ENCODE results near the gene ABCC5. TPM values are rescaled to one million over a fixed set of nuclear protein-coding genes. Genes with fewer than 3 reads are reported as not detected.

Gene ABCC5
- total and polyA plus RNA-seq, 4 experiments from 2014 or later: 9.1 to 42.6 (median 27.3) TPM

- Mint-ChIP-seq H3K27ac (peak overlapping the region in 1 of 7 donors; percentile 29), H3K4me3 (no peak overlapping the region), H3K9me3 (no peaks in the 10 kb centered on the region), H3K4me1 (no peaks in the 10 kb centered on the region), H3K36me3 (peaks cover 36 to 37% of the 10 kb centered on the region in 2 donors), H3K27me3 (no peaks in the 10 kb centered on the region)
- Histone ChIP-seq H3K36me3 (ENCODE audit: insufficient read depth, low read length) (peaks cover 15% of the 10 kb centered on the region), H3K4me3 (ENCODE audit: low read length in 2 of 2) (no peak overlapping the region), H3K27ac (ENCODE audit: low read depth, low read length) (no peak overlapping the region), H3K27me3 (ENCODE audit: insufficient read depth, low read length) (no peaks in the 10 kb centered on the region), H3K9me3 (ENCODE audit: control insufficient read depth in 1 of 2, low read length in 2 of 2) (no peaks in the 10 kb centered on the region), H3K4me1 (ENCODE audit: insufficient read depth, low read length) (no peaks in the 10 kb centered on the region)
- POLR2A ChIA-PET (ENCODE audit: partially characterized antibody): no interaction called here
- intact Hi-C loops (cut with micrococcal nuclease): no loop called here
- CTCF ChIA-PET (ENCODE audit: partially characterized antibody): no interaction called here
- DNase-seq: no peak
Observed at GRCh38 chr3:183921096-183921495, 96.6 kb downstream of the ABCC5 start.

GRCh38 chr3:183920416-183920815 is 97.3 kb downstream of the ABCC5 start:
- no peak overlapping the region for H3K27ac ChIP-seq (ENCODE audit: low read depth, low read length)
- ChIA-PET POLR2A (ENCODE audit: partially characterized antibody) (no interaction called here), CTCF (ENCODE audit: partially characterized antibody) (no interaction called here)
- DNase-seq: no peak
- peaks cover 15% of the 10 kb centered on the region for H3K36me3 ChIP-seq (ENCODE audit: insufficient read depth, low read length)
- Mint-ChIP-seq H3K9me3 (no peaks in the 10 kb centered on the region), H3K36me3 (peaks cover 36% of the 10 kb centered on the region in 2 donors), H3K27me3 (no peaks in the 10 kb centered on the region), H3K4me1 (no peaks in the 10 kb centered on the region), H3K27ac (no peak overlapping the region), H3K4me3 (no peak overlapping the region)
- H3K4me3 ChIP-seq (ENCODE audit: low read length in 2 of 2): no peak overlapping the region
- intact Hi-C loops (cut with micrococcal nuclease): no loop called here
- no peaks in the 10 kb centered on the region for H3K9me3 ChIP-seq (ENCODE audit: control insufficient read depth in 1 of 2, low read length in 2 of 2)
- H3K27me3 ChIP-seq (ENCODE audit: insufficient read depth, low read length): no peaks in the 10 kb centered on the region
- no peaks in the 10 kb centered on the region for H3K4me1 ChIP-seq (ENCODE audit: insufficient read depth, low read length)

GRCh38 chr3:183918178-183918577 is 99.5 kb downstream of the ABCC5 start:
- DNase-seq: no peak
- Histone ChIP-seq H3K27me3 (ENCODE audit: insufficient read depth, low read length) (no peaks in the 10 kb centered on the region), H3K9me3 (ENCODE audit: control insufficient read depth in 1 of 2, low read length in 2 of 2) (no peaks in the 10 kb centered on the region), H3K4me1 (ENCODE audit: insufficient read depth, low read length) (no peaks in the 10 kb centered on the region), H3K36me3 (ENCODE audit: insufficient read depth, low read length) (peaks cover 4% of the 10 kb centered on the region), H3K27ac (ENCODE audit: low read depth, low read length) (no peak overlapping the region), H3K4me3 (ENCODE audit: low read length in 2 of 2) (no peak overlapping the region)
- POLR2A ChIA-PET (ENCODE audit: partially characterized antibody): no interaction called here
- H3K27ac Mint-ChIP-seq: no peak overlapping the region
- H3K36me3 Mint-ChIP-seq: peaks cover 22% of the 10 kb centered on the region in 2 donors
- H3K9me3 Mint-ChIP-seq: no peaks in the 10 kb centered on the region
- no peak overlapping the region for H3K4me3 Mint-ChIP-seq
- intact Hi-C loops (cut with micrococcal nuclease): no loop called here
- no peaks in the 10 kb centered on the region for H3K27me3 Mint-ChIP-seq
- CTCF ChIA-PET (ENCODE audit: partially characterized antibody): interaction anchor here (1.1 to 1.6 kb wide), 2 partner anchors 14 to 34 kb away, joined by 3 to 5 read pairs; partner anchors contain the start of gene PARL
- no peaks in the 10 kb centered on the region for H3K4me1 Mint-ChIP-seq

GRCh38 chr3:183917776-183918175 is 99.9 kb downstream of the ABCC5 start:
- H3K27ac ChIP-seq (ENCODE audit: low read depth, low read length): no peak overlapping the region
- H3K4me3 ChIP-seq (ENCODE audit: low read length in 2 of 2): no peak overlapping the region
- no peak for DNase-seq
- intact Hi-C loops (cut with micrococcal nuclease): no loop called here
- H3K9me3 ChIP-seq (ENCODE audit: control insufficient read depth in 1 of 2, low read length in 2 of 2): no peaks in the 10 kb centered on the region
- H3K9me3 Mint-ChIP-seq: no peaks in the 10 kb centered on the region
- H3K36me3 Mint-ChIP-seq: peaks cover 18 to 19% of the 10 kb centered on the region in 2 donors
- no peaks in the 10 kb centered on the region for H3K4me1 Mint-ChIP-seq
- H3K27ac Mint-ChIP-seq: no peak overlapping the region
- ChIA-PET CTCF (ENCODE audit: partially characterized antibody) (interaction anchor here (1.1 to 1.6 kb wide), 2 partner anchors 13 to 33 kb away, joined by 3 to 5 read pairs; partner anchors contain the start of gene PARL), POLR2A (ENCODE audit: partially characterized antibody) (no interaction called here)
- no peaks in the 10 kb centered on the region for H3K27me3 ChIP-seq (ENCODE audit: insufficient read depth, low read length)
- peaks cover 3% of the 10 kb centered on the region for H3K36me3 ChIP-seq (ENCODE audit: insufficient read depth, low read length)
- no peaks in the 10 kb centered on the region for H3K4me1 ChIP-seq (ENCODE audit: insufficient read depth, low read length)
- H3K27me3 Mint-ChIP-seq: no peaks in the 10 kb centered on the region
- no peak overlapping the region for H3K4me3 Mint-ChIP-seq

GRCh38 chr3:183914856-183915255 is 102.8 kb downstream of the ABCC5 start:
- Mint-ChIP-seq H3K4me1 (no peaks in the 10 kb centered on the region), H3K4me3 (no peak overlapping the region), H3K27ac (no peak overlapping the region), H3K27me3 (no peaks in the 10 kb centered on the region), H3K36me3 (peaks cover 0 to 4% of the 10 kb centered on the region in 2 donors), H3K9me3 (no peaks in the 10 kb centered on the region)
- H3K27ac ChIP-seq (ENCODE audit: low read depth, low read length): no peak overlapping the region
- CTCF ChIA-PET (ENCODE audit: partially characterized antibody): interaction anchor here (1.0 kb wide), 1 partner anchor 17 kb away, joined by 3 read pairs; no protein-coding TSS in a partner anchor
- intact Hi-C loops (cut with micrococcal nuclease): no loop called here
- H3K36me3 ChIP-seq (ENCODE audit: insufficient read depth, low read length): no peaks in the 10 kb centered on the region
- no peak for DNase-seq
- POLR2A ChIA-PET (ENCODE audit: partially characterized antibody): no interaction called here
- H3K4me3 ChIP-seq (ENCODE audit: low read length in 2 of 2): no peak overlapping the region
- H3K4me1 ChIP-seq (ENCODE audit: insufficient read depth, low read length): no peaks in the 10 kb centered on the region
- H3K9me3 ChIP-seq (ENCODE audit: control insufficient read depth in 1 of 2, low read length in 2 of 2): no peaks in the 10 kb centered on the region
- H3K27me3 ChIP-seq (ENCODE audit: insufficient read depth, low read length): no peaks in the 10 kb centered on the region

GRCh38 chr3:183913580-183913920 is 104.1 kb downstream of the ABCC5 start:
- no peaks in the 10 kb centered on the region for H3K36me3 ChIP-seq (ENCODE audit: insufficient read depth, low read length)
- no peaks in the 10 kb centered on the region for H3K4me1 Mint-ChIP-seq
- CTCF ChIA-PET (ENCODE audit: partially characterized antibody): interaction anchor here (1.0 kb wide), 1 partner anchor 10 kb away, joined by 3 read pairs; no protein-coding TSS in a partner anchor
- no peaks in the 10 kb centered on the region for H3K36me3 Mint-ChIP-seq
- no peaks in the 10 kb centered on the region for H3K4me1 ChIP-seq (ENCODE audit: insufficient read depth, low read length)
- H3K27me3 ChIP-seq (ENCODE audit: insufficient read depth, low read length): no peaks in the 10 kb centered on the region
- intact Hi-C loops (cut with micrococcal nuclease): no loop called here
- H3K4me3 Mint-ChIP-seq: no peak overlapping the region
- H3K9me3 ChIP-seq (ENCODE audit: control insufficient read depth in 1 of 2, low read length in 2 of 2): no peaks in the 10 kb centered on the region
- H3K27me3 Mint-ChIP-seq: no peaks in the 10 kb centered on the region
- H3K9me3 Mint-ChIP-seq: no peaks in the 10 kb centered on the region
- no peak overlapping the region for H3K27ac Mint-ChIP-seq
- H3K27ac ChIP-seq (ENCODE audit: low read depth, low read length): no peak overlapping the region
- DNase-seq: no peak
- POLR2A ChIA-PET (ENCODE audit: partially characterized antibody): no interaction called here
- no peak overlapping the region for H3K4me3 ChIP-seq (ENCODE audit: low read length in 2 of 2)

- no peak overlapping the region for H3K4me3 Mint-ChIP-seq
- Histone ChIP-seq H3K4me3 (ENCODE audit: low read length in 2 of 2) (no peak overlapping the region), H3K36me3 (ENCODE audit: insufficient read depth, low read length) (no peaks in the 10 kb centered on the region), H3K27me3 (ENCODE audit: insufficient read depth, low read length) (no peaks in the 10 kb centered on the region), H3K27ac (ENCODE audit: low read depth, low read length) (no peak overlapping the region), H3K9me3 (ENCODE audit: control insufficient read depth in 1 of 2, low read length in 2 of 2) (no peaks in the 10 kb centered on the region), H3K4me1 (ENCODE audit: insufficient read depth, low read length) (no peaks in the 10 kb centered on the region)
- no peaks in the 10 kb centered on the region for H3K27me3 Mint-ChIP-seq
- intact Hi-C loops (cut with micrococcal nuclease): no loop called here
- H3K36me3 Mint-ChIP-seq: no peaks in the 10 kb centered on the region
- H3K9me3 Mint-ChIP-seq: no peaks in the 10 kb centered on the region
- no peak for DNase-seq
- ChIA-PET CTCF (ENCODE audit: partially characterized antibody) (interaction anchor here (1.0 kb wide), 1 partner anchor 10 kb away, joined by 3 read pairs; no protein-coding TSS in a partner anchor), POLR2A (ENCODE audit: partially characterized antibody) (no interaction called here)
- no peak overlapping the region for H3K27ac Mint-ChIP-seq
- H3K4me1 Mint-ChIP-seq: no peaks in the 10 kb centered on the region
Observed at GRCh38 chr3:183912895-183913579, 104.6 kb downstream of the ABCC5 start.

Data from CD4-positive, alpha-beta memory T cell (primary cell).